ENCODE results near the gene H6PD. TPM values are rescaled to one million over a fixed set of nuclear protein-coding genes. Genes with fewer than 3 reads are reported as not detected.

The H6PD gene
- total RNA-seq, 1 donor from 2014 or later = 36.2 TPM

- Mint-ChIP-seq H3K4me1 (ENCODE audit: low read depth) (no peaks in the 10 kb centered on the region), H3K9me3 (ENCODE audit: low read depth) (no peaks in the 10 kb centered on the region), H3K27me3 (peaks cover 3% of the 10 kb centered on the region), H3K4me3 (ENCODE audit: low read depth) (no peak overlapping the region), H3K27ac (no peak overlapping the region), H3K36me3 (ENCODE audit: insufficient read depth) (no peaks in the 10 kb centered on the region)
- TF ChIP-seq, protein P1, sequence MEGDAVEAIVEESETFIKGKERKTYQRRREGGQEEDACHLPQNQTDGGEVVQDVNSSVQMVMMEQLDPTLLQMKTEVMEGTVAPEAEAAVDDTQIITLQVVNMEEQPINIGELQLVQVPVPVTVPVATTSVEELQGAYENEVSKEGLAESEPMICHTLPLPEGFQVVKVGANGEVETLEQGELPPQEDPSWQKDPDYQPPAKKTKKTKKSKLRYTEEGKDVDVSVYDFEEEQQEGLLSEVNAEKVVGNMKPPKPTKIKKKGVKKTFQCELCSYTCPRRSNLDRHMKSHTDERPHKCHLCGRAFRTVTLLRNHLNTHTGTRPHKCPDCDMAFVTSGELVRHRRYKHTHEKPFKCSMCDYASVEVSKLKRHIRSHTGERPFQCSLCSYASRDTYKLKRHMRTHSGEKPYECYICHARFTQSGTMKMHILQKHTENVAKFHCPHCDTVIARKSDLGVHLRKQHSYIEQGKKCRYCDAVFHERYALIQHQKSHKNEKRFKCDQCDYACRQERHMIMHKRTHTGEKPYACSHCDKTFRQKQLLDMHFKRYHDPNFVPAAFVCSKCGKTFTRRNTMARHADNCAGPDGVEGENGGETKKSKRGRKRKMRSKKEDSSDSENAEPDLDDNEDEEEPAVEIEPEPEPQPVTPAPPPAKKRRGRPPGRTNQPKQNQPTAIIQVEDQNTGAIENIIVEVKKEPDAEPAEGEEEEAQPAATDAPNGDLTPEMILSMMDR (IDR thresholded peaks at IDR 0.05; ENCODE audit: unreplicated experiment) = no peak
- no peak for DNase-seq (ENCODE audit: low spot score, unreplicated experiment)
These were observed 2.8 kb upstream of the H6PD start for GRCh38 chr1:9231648-9232332.

DNA sequence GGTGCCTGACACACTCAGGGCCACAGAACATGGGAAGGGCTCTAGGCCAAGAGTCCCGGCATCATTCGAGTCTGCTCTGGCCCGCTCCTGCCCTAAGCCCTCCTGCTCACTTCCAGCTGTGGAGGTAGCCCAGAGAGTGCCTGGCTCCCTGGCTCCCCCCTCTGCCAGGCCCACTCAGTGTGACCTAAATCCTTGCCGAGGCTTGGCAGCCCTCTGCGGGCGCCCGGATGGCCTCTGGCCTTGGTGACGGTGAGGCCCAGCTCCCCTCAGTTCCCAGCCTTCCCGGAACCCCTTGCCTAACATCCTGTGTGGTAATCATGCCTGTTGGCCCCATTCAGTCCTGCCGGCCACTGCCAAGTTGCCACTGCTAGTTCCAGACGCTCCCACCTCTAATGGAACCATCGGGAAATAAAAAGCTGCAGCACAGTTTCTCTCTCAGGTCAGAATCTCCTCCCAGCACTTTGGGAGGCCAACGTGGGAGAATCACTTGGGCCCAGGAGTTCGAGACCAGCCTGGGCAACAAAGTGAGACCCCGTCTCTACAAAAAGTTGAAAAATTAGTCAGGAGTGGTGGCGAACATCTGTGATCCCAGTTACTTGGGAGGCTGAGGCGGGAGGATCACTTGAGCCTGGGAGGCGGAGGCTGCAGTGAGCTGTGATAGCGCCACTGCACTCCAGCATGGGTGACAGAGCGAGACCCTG lies 1.2 kb upstream of the H6PD start:
- Mint-ChIP-seq H3K9me3 (ENCODE audit: low read depth) (no peaks in the 10 kb centered on the region), H3K4me3 (ENCODE audit: low read depth) (peak overlapping the region; percentile 84), H3K36me3 (ENCODE audit: insufficient read depth) (peaks cover 4% of the 10 kb centered on the region), H3K4me1 (ENCODE audit: low read depth) (peaks cover 3% of the 10 kb centered on the region), H3K27me3 (peaks cover 3% of the 10 kb centered on the region), H3K27ac (no peak overlapping the region)
- TF ChIP-seq, protein P1 (IDR thresholded peaks at IDR 0.05; ENCODE audit: unreplicated experiment) = no peak
- DNase-seq (ENCODE audit: low spot score, unreplicated experiment) = no peak

- peak overlapping the region; percentile 84 for H3K4me3 Mint-ChIP-seq (ENCODE audit: low read depth)
- H3K4me1 Mint-ChIP-seq (ENCODE audit: low read depth) = peaks cover 6% of the 10 kb centered on the region
- H3K27me3 Mint-ChIP-seq = peaks cover 3% of the 10 kb centered on the region
- peak overlapping the region; percentile 95 for H3K27ac Mint-ChIP-seq
- DNase-seq (ENCODE audit: low spot score, unreplicated experiment) = no peak
- TF ChIP-seq, protein P1 (IDR thresholded peaks at IDR 0.05; ENCODE audit: unreplicated experiment) = no peak
- H3K9me3 Mint-ChIP-seq (ENCODE audit: low read depth) = no peaks in the 10 kb centered on the region
- H3K36me3 Mint-ChIP-seq (ENCODE audit: insufficient read depth) = peaks cover 4% of the 10 kb centered on the region
These were observed 692 bp upstream of the H6PD start for GRCh38 chr1:9233942-9234222.

DNA sequence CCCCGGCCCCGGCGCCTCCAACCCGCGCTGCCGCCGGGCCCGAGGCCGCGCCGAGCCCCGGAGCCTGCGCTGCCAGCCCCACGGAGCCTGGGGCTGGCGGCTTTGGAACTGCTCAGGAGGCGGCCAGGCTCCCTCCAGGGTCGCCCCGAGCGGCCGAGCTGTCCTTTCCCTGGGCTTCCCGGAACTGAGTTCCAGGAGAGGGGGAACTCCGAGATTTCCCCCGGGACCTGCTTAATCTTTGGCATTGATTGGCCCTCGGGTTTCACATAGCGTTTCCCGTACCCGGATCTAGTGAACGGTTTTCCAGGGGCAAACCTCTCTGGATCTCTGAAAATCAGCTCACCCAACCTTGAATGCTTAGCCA lies 504 bp downstream of the H6PD start:
- peaks cover 4% of the 10 kb centered on the region for H3K36me3 Mint-ChIP-seq (ENCODE audit: insufficient read depth)
- peak; percentile 22 for DNase-seq (ENCODE audit: low spot score, unreplicated experiment)
- H3K9me3 Mint-ChIP-seq (ENCODE audit: low read depth) = no peaks in the 10 kb centered on the region
- H3K4me3 Mint-ChIP-seq (ENCODE audit: low read depth) = peak overlapping the region; percentile 85
- peak overlapping the region; percentile 97 for H3K27ac Mint-ChIP-seq
- H3K27me3 Mint-ChIP-seq = peaks cover 3% of the 10 kb centered on the region
- TF ChIP-seq, protein P1 (IDR thresholded peaks at IDR 0.05; ENCODE audit: unreplicated experiment) = no peak
- H3K4me1 Mint-ChIP-seq (ENCODE audit: low read depth) = peaks cover 6% of the 10 kb centered on the region

DNA sequence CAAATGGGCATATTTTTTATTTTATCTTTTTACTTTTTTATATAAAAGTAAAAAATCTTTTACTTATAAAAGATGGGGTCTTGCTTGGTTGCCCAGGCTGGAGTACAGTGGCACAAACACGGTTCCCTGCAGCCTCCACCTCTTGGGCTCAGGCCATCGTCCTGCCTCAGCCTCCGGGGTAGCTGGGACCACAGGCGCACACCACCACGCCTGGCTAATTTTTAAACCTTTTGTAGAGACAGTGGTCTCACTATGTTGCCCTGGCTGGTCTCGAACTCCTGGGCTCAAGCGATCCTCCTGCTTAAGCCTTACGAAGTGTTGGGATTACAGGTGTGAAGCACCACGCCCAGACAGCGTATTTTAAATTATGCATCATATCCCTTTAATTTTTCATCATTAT lies 986 bp downstream of the H6PD start:
- TF ChIP-seq, protein P1 (IDR thresholded peaks at IDR 0.05; ENCODE audit: unreplicated experiment) = no peak
- Mint-ChIP-seq H3K27ac (peak overlapping the region; percentile 97), H3K36me3 (ENCODE audit: insufficient read depth) (peaks cover 4% of the 10 kb centered on the region), H3K27me3 (peaks cover 3% of the 10 kb centered on the region), H3K4me1 (ENCODE audit: low read depth) (peaks cover 7% of the 10 kb centered on the region), H3K4me3 (ENCODE audit: low read depth) (peak overlapping the region; percentile 85), H3K9me3 (ENCODE audit: low read depth) (no peaks in the 10 kb centered on the region)
- no peak for DNase-seq (ENCODE audit: low spot score, unreplicated experiment)
